ENCODE data around the gene SLC16A3. TPM values are rescaled to one million over a fixed set of nuclear protein-coding genes. Genes with fewer than 3 reads are reported as not detected.

Gene SLC16A3
- total and polyA plus RNA-seq, 8 donors, result 13.0 to 149 (median 19.0) TPM

DNA sequence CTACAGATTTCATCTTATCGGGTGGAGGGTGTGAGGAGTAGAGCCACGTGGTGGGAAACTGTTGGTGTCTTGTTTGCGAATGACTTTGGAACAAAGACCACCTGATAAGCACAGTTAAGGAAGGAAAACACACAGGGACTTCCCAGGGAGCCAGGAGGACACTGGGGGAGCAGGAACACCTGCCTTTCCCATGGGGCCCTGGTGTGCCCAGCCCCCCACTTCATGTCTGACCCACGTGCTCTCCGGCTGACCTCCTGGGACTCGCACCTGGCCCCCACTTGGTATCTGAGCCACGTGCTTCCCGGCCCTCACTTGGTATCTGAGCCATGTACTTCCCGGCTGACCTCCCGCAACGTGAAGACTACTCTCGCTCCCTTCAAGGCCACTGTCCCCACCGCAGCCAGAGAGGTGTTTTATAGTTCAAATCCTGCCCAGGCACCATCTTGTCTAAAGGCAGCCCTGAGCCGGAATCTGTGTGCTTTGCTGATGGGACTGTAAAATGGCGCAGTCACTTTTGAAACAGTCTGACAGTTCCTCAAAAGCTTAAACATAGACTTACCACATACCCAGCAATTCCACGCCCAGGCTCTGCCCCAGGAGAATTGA, 50.0 kb downstream of the SLC16A3 start:
- TF ChIP-seq, protein P1, sequence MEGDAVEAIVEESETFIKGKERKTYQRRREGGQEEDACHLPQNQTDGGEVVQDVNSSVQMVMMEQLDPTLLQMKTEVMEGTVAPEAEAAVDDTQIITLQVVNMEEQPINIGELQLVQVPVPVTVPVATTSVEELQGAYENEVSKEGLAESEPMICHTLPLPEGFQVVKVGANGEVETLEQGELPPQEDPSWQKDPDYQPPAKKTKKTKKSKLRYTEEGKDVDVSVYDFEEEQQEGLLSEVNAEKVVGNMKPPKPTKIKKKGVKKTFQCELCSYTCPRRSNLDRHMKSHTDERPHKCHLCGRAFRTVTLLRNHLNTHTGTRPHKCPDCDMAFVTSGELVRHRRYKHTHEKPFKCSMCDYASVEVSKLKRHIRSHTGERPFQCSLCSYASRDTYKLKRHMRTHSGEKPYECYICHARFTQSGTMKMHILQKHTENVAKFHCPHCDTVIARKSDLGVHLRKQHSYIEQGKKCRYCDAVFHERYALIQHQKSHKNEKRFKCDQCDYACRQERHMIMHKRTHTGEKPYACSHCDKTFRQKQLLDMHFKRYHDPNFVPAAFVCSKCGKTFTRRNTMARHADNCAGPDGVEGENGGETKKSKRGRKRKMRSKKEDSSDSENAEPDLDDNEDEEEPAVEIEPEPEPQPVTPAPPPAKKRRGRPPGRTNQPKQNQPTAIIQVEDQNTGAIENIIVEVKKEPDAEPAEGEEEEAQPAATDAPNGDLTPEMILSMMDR (IDR thresholded peaks at IDR 0.05), result no peak
- peaks cover 5 to 49% of the 10 kb centered on the region in 2 donors for H3K4me1 ChIP-seq
- ATAC-seq (no peak), DNase-seq (no peak)
- intact Hi-C loops (cut with DNase I), result no loop called here
- H3K4me3 ChIP-seq, result no peak overlapping the region
- no peaks in the 10 kb centered on the region for H3K27me3 ChIP-seq
- H3K36me3 ChIP-seq, result no peaks in the 10 kb centered on the region
- no peaks in the 10 kb centered on the region for H3K9me3 ChIP-seq
- H3K27ac ChIP-seq, result peak overlapping the region in 1 of 2 donors; percentile 73

DNA sequence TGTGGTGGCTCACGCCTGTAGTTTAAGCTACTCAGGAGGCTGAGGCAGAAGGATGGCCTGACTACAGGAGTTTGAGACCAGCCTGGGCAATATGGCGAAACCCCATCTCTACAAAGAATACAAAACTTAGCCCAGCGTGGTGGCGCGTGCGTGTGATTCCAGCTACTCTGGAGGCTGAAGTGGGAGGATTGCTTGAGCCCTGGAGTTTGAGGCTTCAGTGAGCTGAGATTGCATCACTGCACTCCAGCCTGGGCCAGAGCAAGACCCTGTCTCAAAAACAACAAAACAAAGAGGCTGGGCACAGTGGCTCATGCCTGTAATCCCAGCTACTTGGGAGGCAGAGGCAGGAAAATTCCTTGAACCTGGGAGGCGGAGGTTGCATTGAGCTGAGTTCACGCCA, 51.7 kb downstream of the SLC16A3 start:
- Histone ChIP-seq H3K4me1 (peaks cover 0 to 36% of the 10 kb centered on the region in 2 donors), H3K27ac (no peak overlapping the region), H3K9me3 (no peaks in the 10 kb centered on the region), H3K36me3 (no peaks in the 10 kb centered on the region), H3K4me3 (no peak overlapping the region), H3K27me3 (no peaks in the 10 kb centered on the region)
- intact Hi-C loops (cut with DNase I), result no loop called here
- DNase-seq (no peak), ATAC-seq (no peak)
- TF ChIP-seq, protein P1 (IDR thresholded peaks at IDR 0.05), result no peak

DNA sequence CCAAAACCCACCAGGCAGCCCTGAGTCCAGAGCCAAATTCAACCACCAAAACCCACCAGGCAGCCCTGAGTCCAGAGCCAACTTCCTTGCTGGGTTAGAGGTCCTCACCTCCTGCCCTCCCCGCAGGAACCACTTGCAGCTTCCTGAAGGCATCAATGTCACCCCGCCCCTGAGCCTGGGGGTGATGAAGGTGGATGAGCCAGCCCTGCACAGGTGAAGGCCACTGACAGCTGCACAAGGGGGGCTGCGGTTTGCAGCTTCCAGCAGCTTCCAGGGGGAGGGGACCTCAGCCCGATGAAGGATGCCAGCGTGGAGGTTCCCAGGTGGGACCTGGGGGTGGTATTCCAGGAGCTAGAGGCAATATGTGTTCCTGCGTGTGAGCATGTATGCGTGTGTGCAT, 52.2 kb downstream of the SLC16A3 start:
- H3K36me3 ChIP-seq, result no peaks in the 10 kb centered on the region
- H3K4me1 ChIP-seq, result peaks cover 0 to 36% of the 10 kb centered on the region in 2 donors
- intact Hi-C loops (cut with DNase I), result no loop called here
- ATAC-seq (no peak), DNase-seq (no peak)
- H3K27ac ChIP-seq, result no peak overlapping the region
- no peaks in the 10 kb centered on the region for H3K27me3 ChIP-seq
- TF ChIP-seq, protein P1 (IDR thresholded peaks at IDR 0.05), result no peak
- no peaks in the 10 kb centered on the region for H3K9me3 ChIP-seq
- no peak overlapping the region for H3K4me3 ChIP-seq

DNA sequence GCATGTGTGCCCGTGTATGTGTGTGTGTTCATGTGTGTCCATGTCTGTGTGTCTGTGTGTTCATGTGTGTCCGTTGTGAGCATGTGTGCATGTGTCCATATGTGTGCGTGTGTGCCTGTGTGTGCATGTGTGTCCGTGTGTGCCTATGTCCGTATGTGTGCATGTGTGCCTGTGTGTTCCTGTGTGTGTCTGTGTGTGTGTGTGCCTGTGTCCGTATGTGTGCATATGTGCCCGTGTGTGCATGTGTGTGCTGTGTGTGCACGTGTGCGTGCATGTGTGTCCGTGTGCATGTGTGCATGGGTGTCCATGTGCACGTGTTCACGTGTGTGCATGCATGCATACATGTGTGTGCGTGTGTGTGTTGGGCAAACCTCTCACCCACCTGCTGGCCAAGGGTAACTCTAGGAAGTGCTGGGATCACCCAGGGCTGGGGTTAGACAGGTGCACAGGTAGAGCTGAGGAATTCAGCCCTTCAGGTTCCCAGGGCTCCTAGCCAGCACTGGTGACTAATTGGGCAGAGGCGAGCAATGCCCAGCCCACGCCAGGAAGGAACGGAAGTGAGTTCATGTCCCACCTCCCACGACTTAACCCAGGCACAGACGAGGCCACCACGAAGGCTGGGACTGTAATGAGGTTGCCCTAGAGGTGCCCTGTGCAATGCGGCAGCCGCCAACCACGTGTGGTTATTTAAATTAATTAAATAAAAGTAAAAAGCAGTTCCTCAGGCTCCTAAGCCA, 52.8 kb downstream of the SLC16A3 start:
- intact Hi-C loops (cut with DNase I), result no loop called here
- Histone ChIP-seq H3K36me3 (no peaks in the 10 kb centered on the region), H3K27me3 (no peaks in the 10 kb centered on the region), H3K4me1 (peaks cover 0 to 36% of the 10 kb centered on the region in 2 donors), H3K9me3 (no peaks in the 10 kb centered on the region), H3K4me3 (no peak overlapping the region), H3K27ac (no peak overlapping the region)
- ATAC-seq (peak; percentile 92), DNase-seq (peak in 2 of 4 donors; percentile 69 to 84)
- TF ChIP-seq, protein P1 (IDR thresholded peaks at IDR 0.05), result no peak

Data from left lung (tissue), 10 donors.